K562 (cell line): ENCODE data around the gene ZBTB20.

ENCODE experiments used
- MTA1 ChIP-seq: fragments of 450-650 bp; IDR thresholded peaks from 2 replicates; pipeline ENCODE4 v1.6.1; 2017; ENCODE audit warnings: borderline replicate concordance
- NR2F6 ChIP-seq: fragments of 450-650 bp; formaldehyde crosslinking; IDR thresholded peaks from 2 replicates; pipeline ENCODE4 v1.4.0; 2020; ENCODE audit warnings: mild to moderate bottlenecking
- POLR2A ChIP-seq: fragments of 450-650 bp; conservative IDR thresholded peaks from 2 replicates; pipeline ENCODE4 v1.6.1; 2016
- ZNF23 ChIP-seq: fragments of 250-450 bp; sonication (Bioruptor Pico); IDR thresholded peaks from 2 replicates; pipeline ENCODE4 v1.4.0; 2020; ENCODE audit warnings: mild to moderate bottlenecking
- TF ChIP-seq, protein P1 (sequence below): sonication (generic); formaldehyde crosslinking; IDR thresholded peaks from 2 replicates; pipeline ENCODE4 v1.5.0; 2020; ENCODE audit warnings: missing genetic modification reagents
- TF ChIP-seq, protein P2 (sequence below): fragments of 450-650 bp; IDR thresholded peaks from 2 replicates; pipeline ENCODE4 v1.6.1; 2017; ENCODE audit warnings: antibody characterized with exemption

DNA sequence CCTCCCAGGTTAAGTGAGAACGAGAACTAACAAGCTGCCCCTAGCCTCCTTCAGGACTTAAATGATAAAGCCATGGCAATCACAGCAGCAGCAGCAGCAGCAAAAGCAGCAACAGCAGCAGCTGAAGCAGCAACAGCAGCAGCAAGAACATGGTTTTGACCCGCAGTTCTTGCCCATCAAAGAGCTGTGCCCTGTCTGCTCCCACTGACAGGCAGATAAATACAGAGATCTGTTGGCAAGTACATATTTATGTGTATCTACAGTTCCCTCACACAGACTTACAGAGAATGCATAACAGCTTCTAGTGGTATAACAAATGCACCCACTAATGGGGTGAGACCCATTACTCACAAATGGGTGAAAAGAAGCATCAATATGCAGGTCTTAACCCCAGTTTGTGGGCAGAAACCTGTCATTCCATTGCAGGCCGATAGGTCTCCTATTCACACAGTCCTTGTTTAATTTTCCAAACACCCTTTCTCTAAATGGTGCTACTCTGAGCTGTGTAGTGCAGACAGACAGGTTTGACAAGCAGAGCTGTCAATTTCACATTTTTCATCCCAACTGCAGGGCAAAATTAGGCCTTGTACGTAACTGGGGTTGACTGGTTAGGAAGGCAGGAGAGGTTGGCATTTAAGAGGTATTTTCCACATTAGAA is 537.0 kb downstream of the ZBTB20 start:
- no peak for TF ChIP-seq MTA1
- no peak for TF ChIP-seq NR2F6 (CRISPR knock-in tag)
- TF ChIP-seq, protein P1, sequence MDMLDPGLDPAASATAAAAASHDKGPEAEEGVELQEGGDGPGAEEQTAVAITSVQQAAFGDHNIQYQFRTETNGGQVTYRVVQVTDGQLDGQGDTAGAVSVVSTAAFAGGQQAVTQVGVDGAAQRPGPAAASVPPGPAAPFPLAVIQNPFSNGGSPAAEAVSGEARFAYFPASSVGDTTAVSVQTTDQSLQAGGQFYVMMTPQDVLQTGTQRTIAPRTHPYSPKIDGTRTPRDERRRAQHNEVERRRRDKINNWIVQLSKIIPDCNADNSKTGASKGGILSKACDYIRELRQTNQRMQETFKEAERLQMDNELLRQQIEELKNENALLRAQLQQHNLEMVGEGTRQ (CRISPR knock-in tag): no peak
- no peak for TF ChIP-seq ZNF23 (CRISPR knock-in tag)
- no peak for TF ChIP-seq POLR2A
- TF ChIP-seq, protein P2, sequence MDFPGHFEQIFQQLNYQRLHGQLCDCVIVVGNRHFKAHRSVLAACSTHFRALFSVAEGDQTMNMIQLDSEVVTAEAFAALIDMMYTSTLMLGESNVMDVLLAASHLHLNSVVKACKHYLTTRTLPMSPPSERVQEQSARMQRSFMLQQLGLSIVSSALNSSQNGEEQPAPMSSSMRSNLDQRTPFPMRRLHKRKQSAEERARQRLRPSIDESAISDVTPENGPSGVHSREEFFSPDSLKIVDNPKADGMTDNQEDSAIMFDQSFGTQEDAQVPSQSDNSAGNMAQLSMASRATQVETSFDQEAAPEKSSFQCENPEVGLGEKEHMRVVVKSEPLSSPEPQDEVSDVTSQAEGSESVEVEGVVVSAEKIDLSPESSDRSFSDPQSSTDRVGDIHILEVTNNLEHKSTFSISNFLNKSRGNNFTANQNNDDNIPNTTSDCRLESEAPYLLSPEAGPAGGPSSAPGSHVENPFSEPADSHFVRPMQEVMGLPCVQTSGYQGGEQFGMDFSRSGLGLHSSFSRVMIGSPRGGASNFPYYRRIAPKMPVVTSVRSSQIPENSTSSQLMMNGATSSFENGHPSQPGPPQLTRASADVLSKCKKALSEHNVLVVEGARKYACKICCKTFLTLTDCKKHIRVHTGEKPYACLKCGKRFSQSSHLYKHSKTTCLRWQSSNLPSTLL: no peak
